H9 (cell line): ENCODE data around the gene HIPK4. TPM values are rescaled to one million over a fixed set of nuclear protein-coding genes. Genes with fewer than 3 reads are reported as not detected.
"Not testable (repeated sequence)": the region's sequence is repeated elsewhere in the genome, so short reads cannot be mapped to it uniquely, and the experiment has no call there.

ENCODE experiments used
- DNase-seq: peaks from one replicate; pipeline ENCODE4 v3.0.0-alpha.2; 2017
- H2AFZ ChIP-seq: one replicate; pipeline ENCODE4 v1.6.1; 2013; ENCODE audit warnings: mild to moderate bottlenecking, low read length, control low read depth, moderate library complexity
- H2AK5ac ChIP-seq: 2 replicates; pipeline ENCODE4 v1.6.1; 2013; ENCODE audit warnings: low read length, control low read depth, mixed read lengths; ENCODE audit not compliant: insufficient read length
- H2BK120ac ChIP-seq: one replicate; pipeline ENCODE4 v1.6.1; 2013; ENCODE audit warnings: low read depth, mild to moderate bottlenecking, low read length, control low read depth, inconsistent platforms; ENCODE audit not compliant: poor library complexity, severe bottlenecking
- H2BK12ac ChIP-seq: 2 replicates; pipeline ENCODE4 v1.6.1; 2013; ENCODE audit warnings: low read length, control low read depth, mixed read lengths, low read depth; ENCODE audit not compliant: insufficient read length
- H2BK15ac ChIP-seq: 2 replicates; pipeline ENCODE4 v1.6.1; 2013; ENCODE audit warnings: low read depth, low read length, control low read depth
- H2BK20ac ChIP-seq: one replicate; pipeline ENCODE4 v1.6.1; 2013; ENCODE audit warnings: low read depth, mild to moderate bottlenecking, low read length, control low read depth, inconsistent platforms; ENCODE audit not compliant: poor library complexity, severe bottlenecking
- H2BK5ac ChIP-seq: 2 replicates; pipeline ENCODE4 v1.6.1; 2013; ENCODE audit warnings: low read length, control low read depth, mixed read lengths; ENCODE audit not compliant: insufficient read length
- H3K14ac ChIP-seq: 2 replicates; pipeline ENCODE4 v1.6.1; 2013; ENCODE audit warnings: low read length, control low read depth; ENCODE audit not compliant: insufficient read depth
- H3K18ac ChIP-seq: 2 replicates; pipeline ENCODE4 v1.6.1; 2013; ENCODE audit warnings: low read depth, mild to moderate bottlenecking, mixed read lengths, low read length, control low read depth; ENCODE audit not compliant: insufficient read length
- H3K23ac ChIP-seq: 2 replicates; pipeline ENCODE4 v1.6.1; 2013; ENCODE audit warnings: low read length, control low read depth, mixed read lengths, low read depth; ENCODE audit not compliant: insufficient read length
- H3K23me2 ChIP-seq: 2 replicates; pipeline ENCODE4 v1.6.1; 2013; ENCODE audit warnings: low read depth, mild to moderate bottlenecking, mixed read lengths, low read length, control low read depth; ENCODE audit not compliant: insufficient read length, poor library complexity, severe bottlenecking
- H3K27ac ChIP-seq: 2 replicates; pipeline ENCODE4 v1.5.1; 2013; ENCODE audit warnings: low read length, control low read depth, mixed read lengths, low read depth; ENCODE audit not compliant: insufficient read length
- H3K27me3 ChIP-seq: 2 replicates; pipeline ENCODE4 v1.6.1; 2013; ENCODE audit warnings: low read length, control low read depth, inconsistent platforms; ENCODE audit not compliant: insufficient read depth
- H3K4ac ChIP-seq: 2 replicates; pipeline ENCODE4 v1.6.1; 2013; ENCODE audit warnings: low read depth, mild to moderate bottlenecking, control low read depth, inconsistent platforms, low read length, moderate library complexity
- H3K4me1 ChIP-seq: 2 replicates; pipeline ENCODE4 v1.6.1; 2013; ENCODE audit warnings: low read length, control low read depth, inconsistent platforms; ENCODE audit not compliant: insufficient read depth
- H3K4me2 ChIP-seq: 2 replicates; pipeline ENCODE4 v1.6.1; 2013; ENCODE audit warnings: low read length, control low read depth, mixed read lengths; ENCODE audit not compliant: insufficient read length, insufficient read depth
- H3K56ac ChIP-seq: 2 replicates; pipeline ENCODE4 v1.6.1; 2013; ENCODE audit warnings: low read depth, mild to moderate bottlenecking, mixed read lengths, low read length, control low read depth; ENCODE audit not compliant: insufficient read length
- H3K79me1 ChIP-seq: 2 replicates; pipeline ENCODE4 v1.6.1; 2013; ENCODE audit warnings: low read depth, mild to moderate bottlenecking, moderate library complexity, low read length, control low read depth, inconsistent platforms; ENCODE audit not compliant: insufficient read depth, poor library complexity, severe bottlenecking
- H3K79me2 ChIP-seq: 2 replicates; pipeline ENCODE4 v1.6.1; 2013; ENCODE audit warnings: low read length, control low read depth, inconsistent platforms; ENCODE audit not compliant: insufficient read depth
- H3K9ac ChIP-seq: 2 replicates; pipeline ENCODE4 v1.6.1; 2013; ENCODE audit warnings: low read length, control low read depth, mixed read lengths; ENCODE audit not compliant: insufficient read length; ENCODE audit errors: extremely low read depth
- H3K9me3 ChIP-seq: one replicate; pipeline ENCODE4 v1.6.1; 2013; ENCODE audit warnings: low read depth, low read length, inconsistent platforms; ENCODE audit not compliant: control insufficient read depth
- H3T11ph ChIP-seq: one replicate; pipeline ENCODE4 v1.6.1; 2013; ENCODE audit warnings: mild to moderate bottlenecking, low read length, control low read depth, inconsistent platforms
- H4K20me1 ChIP-seq: one replicate; pipeline ENCODE4 v1.6.1; 2013; ENCODE audit not compliant: control insufficient read depth, insufficient read length, insufficient read depth
- H4K5ac ChIP-seq: 2 replicates; pipeline ENCODE4 v1.6.1; 2013; ENCODE audit warnings: low read depth, mild to moderate bottlenecking, mixed read lengths, low read length, control low read depth; ENCODE audit not compliant: insufficient read length
- H4K8ac ChIP-seq: replicated peaks from 2 replicates; pipeline ENCODE4 v1.6.1; 2013; ENCODE audit warnings: low read length, control low read depth, mixed read lengths, low read depth; ENCODE audit not compliant: insufficient read length
- H4K91ac ChIP-seq: 2 replicates; pipeline ENCODE4 v1.6.1; 2013; ENCODE audit warnings: low read depth, mild to moderate bottlenecking, moderate library complexity, mixed read lengths, low read length, control low read depth; ENCODE audit not compliant: insufficient read length
- H3K27ac Mint-ChIP-seq, 3 experiments: 2 replicates in 2 of 3; 3 replicates in 1 of 3; pipeline ENCODE4 v1.8.0; 2020 to 2021; ENCODE audit warnings: mixed read lengths in 3 of 3, mild to moderate bottlenecking in 1 of 3, moderate library complexity in 1 of 3
- H3K27me3 Mint-ChIP-seq: 2 replicates; pipeline ENCODE4 v1.8.0; 2021; ENCODE audit warnings: low read depth, mild to moderate bottlenecking, moderate library complexity, mixed read lengths
- H3K36me3 Mint-ChIP-seq, 3 experiments: 2 replicates in 2 of 3; 3 replicates in 1 of 3; pipeline ENCODE4 v1.8.0; 2020 to 2021; ENCODE audit warnings: low read depth in 3 of 3, mixed read lengths in 3 of 3; ENCODE audit not compliant: insufficient read depth in 1 of 3
- H3K4me1 Mint-ChIP-seq, 2 experiments: 2 replicates each; pipeline ENCODE4 v1.8.0; 2020; ENCODE audit warnings: mixed read lengths in 2 of 2
- H3K4me3 Mint-ChIP-seq, 2 experiments: 2 replicates in 1 of 2; 3 replicates in 1 of 2; pipeline ENCODE4 v1.8.0; 2020 to 2021; ENCODE audit warnings: mild to moderate bottlenecking in 2 of 2, mixed read lengths in 2 of 2, moderate library complexity in 1 of 2
- H3K9me3 Mint-ChIP-seq, 2 experiments: 2 replicates in 1 of 2; 3 replicates in 1 of 2; pipeline ENCODE4 v1.8.0; 2020; ENCODE audit warnings: mild to moderate bottlenecking in 2 of 2, mixed read lengths in 2 of 2, moderate library complexity in 1 of 2
- CTCF ChIP-seq: fragments of 200-600 bp; sonication (generic); conservative IDR thresholded peaks from 3 replicates; pipeline ENCODE4 v1.8.0; 2021; ENCODE audit warnings: antibody characterized with exemption, mild to moderate bottlenecking
- WGBS: extraction: QIAGEN DNeasy Blood & Tissue Kit; methylation state at CpG from one replicate; pipeline ENCODE4 v1.1.7; 2013; ENCODE audit warnings: missing lambda C conversion rate, low lambda C conversion rate, mixed read lengths; ENCODE audit not compliant: insufficient read length; ENCODE audit errors: extremely low coverage; 5-methylcytosine and 5-hydroxymethylcytosine counted together
- total RNA-seq: library from RNA; stranded (reverse); gene quantifications from 2 replicates; pipeline ENCODE4 v1.2.1, GENCODE V29; 2021

HIPK4 gene
- total RNA-seq, 1 experiment from 2014 or later: 0.15 TPM

GRCh38 chr19:40431698-40432097, 41.7 kb upstream of the HIPK4 start:
- Histone ChIP-seq H2BK20ac (no peak overlapping the region), H3K23me2 (peaks cover 5% of the 10 kb centered on the region), H3K27me3 (no peaks in the 10 kb centered on the region), H4K91ac (no peak overlapping the region), H4K5ac (no peak overlapping the region), H3K9ac (no peak overlapping the region), H2AFZ (no peak overlapping the region), H3K4me2 (no peak overlapping the region), H3K14ac (no peak overlapping the region), H2BK5ac (no peak overlapping the region), H2BK120ac (no peak overlapping the region), H4K8ac (no peak overlapping the region), H3T11ph (no peak overlapping the region), H3K9me3 (no peaks in the 10 kb centered on the region), H3K56ac (no peak overlapping the region), H2AK5ac (no peak overlapping the region), H3K79me2 (no peaks in the 10 kb centered on the region), H3K79me1 (no peaks in the 10 kb centered on the region), H4K20me1 (no peaks in the 10 kb centered on the region), H3K23ac (no peak overlapping the region), H3K4ac (no peak overlapping the region), H2BK15ac (no peak overlapping the region), H3K4me1 (no peaks in the 10 kb centered on the region), H3K27ac (no peak overlapping the region), H3K18ac (no peak overlapping the region), H2BK12ac (no peak overlapping the region)
- Mint-ChIP-seq H3K27me3 (no peaks in the 10 kb centered on the region), H3K27ac (no peak overlapping the region; a peak in 1 of 7 replicates), H3K4me3 (no peak overlapping the region; a peak in 1 of 5 replicates), H3K9me3 (peaks cover 2 to 4% of the 10 kb centered on the region in 2 experiments; a peak in 3 of 5 replicates), H3K36me3 (peaks cover 0 to 1% (median 0%) of the 10 kb centered on the region in 3 experiments; a peak in 2 of 7 replicates), H3K4me1 (peaks cover 9 to 21% of the 10 kb centered on the region in 2 experiments)
- no peak for TF ChIP-seq CTCF
- DNase-seq: no peak
- no CpG with 5 or more reads among the region's 3 CpGs for WGBS

DNA sequence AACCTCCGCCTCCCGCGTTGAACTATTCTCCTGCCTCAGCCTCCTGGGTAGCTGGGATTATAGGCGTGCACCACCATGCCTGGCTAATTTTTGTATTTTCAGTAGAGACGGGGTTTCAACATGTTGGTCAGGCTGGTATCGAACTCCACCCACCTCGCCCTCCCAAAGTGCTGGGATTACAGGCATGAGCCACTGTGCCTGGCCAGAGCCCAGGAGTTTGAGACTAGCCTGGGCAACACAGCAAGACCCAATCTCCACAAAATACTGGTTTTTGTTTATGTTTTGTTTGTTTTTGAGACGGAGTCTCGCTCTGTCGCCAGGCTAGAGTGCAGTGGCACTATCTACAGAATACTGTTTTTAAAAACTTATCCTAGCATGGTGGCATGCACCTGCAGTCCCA, 40.3 kb upstream of the HIPK4 start:
- H2BK12ac ChIP-seq, H2BK5ac ChIP-seq, H3K27ac ChIP-seq, H3K14ac ChIP-seq, H3K4me1 ChIP-seq, H3K79me2 ChIP-seq, H3K9ac ChIP-seq, H3K9me3 ChIP-seq, H3K4ac ChIP-seq, H3K36me3 Mint-ChIP-seq, H3K23ac ChIP-seq, H4K5ac ChIP-seq, H4K20me1 ChIP-seq, H3K9me3 Mint-ChIP-seq, H4K91ac ChIP-seq, H3K27ac Mint-ChIP-seq, H3K4me2 ChIP-seq, H2BK15ac ChIP-seq, H3K56ac ChIP-seq, H2AK5ac ChIP-seq, H2AFZ ChIP-seq, H3K27me3 Mint-ChIP-seq, H2BK20ac ChIP-seq, H3T11ph ChIP-seq, H4K8ac ChIP-seq, H3K4me3 Mint-ChIP-seq, H2BK120ac ChIP-seq, H3K79me1 ChIP-seq, H3K27me3 ChIP-seq, DNase-seq, H3K18ac ChIP-seq: not testable (repeated sequence)
- no CpG with 5 or more reads among the region's 10 CpGs for WGBS
- H3K4me1 Mint-ChIP-seq: peaks cover 12 to 22% of the 10 kb centered on the region in 2 experiments
- H3K23me2 ChIP-seq: peaks cover 11% of the 10 kb centered on the region
